A673 (cell line): Measurements from ENCODE around the gene ZDHHC7. TPM values are rescaled to one million over a fixed set of nuclear protein-coding genes. Genes with fewer than 3 reads are reported as not detected.

Experiments
- BruUV-seq: library from RNA; stranded (reverse); fragments of 400-500 nt; replicated peaks from 2 replicates; lab custom pipeline; 2021; lab: Mats Ljungman, UMichigan
- CTCF ChIA-PET: fragments of 300-600 bp; sonication (Branson Sonifier 250); formaldehyde crosslinking; loops from one replicate; lab custom pipeline; 2022; ENCODE audit warnings: antibody characterized with exemption; lab: Charles Lee
- POLR2A ChIA-PET: fragments of 300-600 bp; sonication (Branson Sonifier 250); formaldehyde crosslinking; loops from one replicate; lab custom pipeline; 2022; ENCODE audit warnings: antibody characterized with exemption; ENCODE audit not compliant: low non-redundant PET; lab: Charles Lee
- DNase-seq: peaks from one replicate; pipeline ENCODE4 v3.0.0-alpha.2; 2015; ENCODE audit warnings: low spot score
- H3K27ac ChIP-seq: fragments of 200-600 bp; sonication (generic); 2 replicates; pipeline ENCODE4 v1.5.1; 2016; ENCODE audit warnings: mixed run types, low read depth, mild to moderate bottlenecking, mixed read lengths, antibody characterized with exemption, low read length; ENCODE audit not compliant: poor library complexity, severe bottlenecking
- H3K27me3 ChIP-seq: fragments of 200-600 bp; sonication (generic); replicated peaks from 2 replicates; pipeline ENCODE4 v1.6.1; 2017; ENCODE audit warnings: mixed run types, low read depth, mild to moderate bottlenecking, mixed read lengths, antibody characterized with exemption, low read length; ENCODE audit not compliant: insufficient read depth, poor library complexity
- H3K36me3 ChIP-seq: fragments of 200-600 bp; sonication (generic); 2 replicates; pipeline ENCODE4 v1.6.1; 2016; ENCODE audit warnings: mixed run types, mild to moderate bottlenecking, mixed read lengths, antibody characterized with exemption, low read length; ENCODE audit not compliant: insufficient read depth, poor library complexity, severe bottlenecking
- H3K4me1 ChIP-seq: fragments of 200-600 bp; sonication (generic); 2 replicates; pipeline ENCODE4 v1.6.1; 2017; ENCODE audit warnings: mixed run types, mild to moderate bottlenecking, mixed read lengths, antibody characterized with exemption, low read length; ENCODE audit not compliant: insufficient read depth, poor library complexity, severe bottlenecking
- H3K4me3 ChIP-seq: fragments of 200-600 bp; sonication (generic); 2 replicates; pipeline ENCODE4 v1.5.1; 2016; ENCODE audit warnings: low read depth, mixed run types, mild to moderate bottlenecking, mixed read lengths, low read length; ENCODE audit not compliant: poor library complexity, severe bottlenecking
- H3K9me3 ChIP-seq: fragments of 200-600 bp; sonication (generic); 2 replicates; pipeline ENCODE4 v1.6.1; 2016; ENCODE audit warnings: mixed run types, low read depth, mild to moderate bottlenecking, mixed read lengths, antibody characterized with exemption, low read length; ENCODE audit not compliant: poor library complexity, severe bottlenecking
- EZH2 ChIP-seq: fragments of 200-600 bp; sonication (generic); IDR thresholded peaks from 2 replicates; pipeline ENCODE4 v1.6.1; 2017; ENCODE audit warnings: borderline replicate concordance, low read depth, mild to moderate bottlenecking, mixed read lengths, antibody characterized with exemption, low read length; ENCODE audit not compliant: poor library complexity, severe bottlenecking
- intact Hi-C: fragments of 100-400 bp; cut with micrococcal nuclease; formaldehyde crosslinking; loops from one replicate; pipeline ENCODE4 v1.10.0; 2022; ENCODE audit not compliant: unreplicated experiment
- total RNA-seq: library from RNA; stranded (reverse); gene quantifications from 2 replicates; pipeline ENCODE4 v1.2.3, GENCODE V29; 2021
- TF ChIP-seq, protein P1 (sequence below): fragments of 300-800, 200-600 bp; sonication (generic); conservative IDR thresholded peaks from 2 replicates; pipeline ENCODE4 v1.5.1; 2017; ENCODE audit warnings: low read depth, mild to moderate bottlenecking, antibody characterized with exemption, low read length, moderate library complexity, mixed read lengths

Gene ZDHHC7
- total RNA-seq, 1 experiment from 2014 or later, result 43.5 TPM

DNA sequence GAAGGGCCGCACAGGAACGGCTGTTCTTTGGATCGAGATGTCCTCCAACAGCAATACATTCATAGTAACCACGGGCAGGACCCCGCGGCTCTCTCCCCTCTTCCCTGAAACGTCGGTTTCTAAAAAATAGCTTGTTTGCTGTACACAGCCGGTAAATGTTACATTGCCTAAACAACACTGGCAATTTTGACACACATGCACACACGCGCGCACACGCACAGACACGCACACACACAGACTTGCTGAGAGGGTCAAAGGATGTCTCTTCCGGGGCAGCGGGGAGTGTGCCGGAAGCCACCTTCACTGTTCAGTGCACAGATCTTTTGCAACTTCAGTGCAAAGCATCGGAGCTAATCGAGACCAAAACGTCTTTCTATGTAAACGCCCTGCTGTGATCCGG lies 35.8 kb downstream of the ZDHHC7 start:
- no peak overlapping the region for H3K4me3 ChIP-seq
- peaks cover 46% of the 10 kb centered on the region for H3K36me3 ChIP-seq
- no peaks in the 10 kb centered on the region for H3K27me3 ChIP-seq
- CTCF ChIA-PET, result no interaction called here
- TSS peak; percentile 33 for BruUV-seq
- DNase-seq, result no peak
- no peaks in the 10 kb centered on the region for H3K9me3 ChIP-seq
- intact Hi-C loops, result no loop called here
- H3K27ac ChIP-seq, result no peak overlapping the region
- H3K4me1 ChIP-seq, result no peaks in the 10 kb centered on the region
- TF ChIP-seq EZH2, result no peak
- TF ChIP-seq, protein P1, sequence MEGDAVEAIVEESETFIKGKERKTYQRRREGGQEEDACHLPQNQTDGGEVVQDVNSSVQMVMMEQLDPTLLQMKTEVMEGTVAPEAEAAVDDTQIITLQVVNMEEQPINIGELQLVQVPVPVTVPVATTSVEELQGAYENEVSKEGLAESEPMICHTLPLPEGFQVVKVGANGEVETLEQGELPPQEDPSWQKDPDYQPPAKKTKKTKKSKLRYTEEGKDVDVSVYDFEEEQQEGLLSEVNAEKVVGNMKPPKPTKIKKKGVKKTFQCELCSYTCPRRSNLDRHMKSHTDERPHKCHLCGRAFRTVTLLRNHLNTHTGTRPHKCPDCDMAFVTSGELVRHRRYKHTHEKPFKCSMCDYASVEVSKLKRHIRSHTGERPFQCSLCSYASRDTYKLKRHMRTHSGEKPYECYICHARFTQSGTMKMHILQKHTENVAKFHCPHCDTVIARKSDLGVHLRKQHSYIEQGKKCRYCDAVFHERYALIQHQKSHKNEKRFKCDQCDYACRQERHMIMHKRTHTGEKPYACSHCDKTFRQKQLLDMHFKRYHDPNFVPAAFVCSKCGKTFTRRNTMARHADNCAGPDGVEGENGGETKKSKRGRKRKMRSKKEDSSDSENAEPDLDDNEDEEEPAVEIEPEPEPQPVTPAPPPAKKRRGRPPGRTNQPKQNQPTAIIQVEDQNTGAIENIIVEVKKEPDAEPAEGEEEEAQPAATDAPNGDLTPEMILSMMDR, result no peak
- POLR2A ChIA-PET, result no interaction called here

DNA sequence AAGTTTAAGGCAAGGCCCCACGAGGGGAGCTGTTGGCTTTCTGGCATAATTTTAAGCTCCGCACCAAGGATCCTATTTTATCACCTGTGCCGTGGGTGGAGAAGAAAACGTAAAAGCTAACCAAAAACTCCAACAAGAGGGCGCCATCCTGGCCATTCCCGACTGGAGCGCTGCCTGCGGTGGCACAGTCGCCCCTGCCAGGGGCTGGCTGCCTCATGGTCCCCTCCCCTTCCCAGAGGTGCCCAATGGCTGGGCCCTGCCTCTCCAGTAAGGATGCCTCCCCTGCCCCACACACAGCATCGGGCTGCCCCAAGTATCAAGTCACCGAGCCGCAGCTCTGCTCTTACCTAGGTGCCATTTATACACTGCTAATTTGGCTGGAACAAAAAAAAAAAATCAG lies 36.3 kb downstream of the ZDHHC7 start:
- ChIA-PET CTCF (no interaction called here), POLR2A (no interaction called here)
- Histone ChIP-seq H3K27me3 (no peaks in the 10 kb centered on the region), H3K9me3 (no peaks in the 10 kb centered on the region), H3K27ac (no peak overlapping the region), H3K4me3 (no peak overlapping the region), H3K36me3 (peaks cover 46% of the 10 kb centered on the region), H3K4me1 (no peaks in the 10 kb centered on the region)
- intact Hi-C loops, result no loop called here
- no peak for DNase-seq
- TF ChIP-seq, protein P1, result no peak
- no peak for TF ChIP-seq EZH2
- no TSS peak for BruUV-seq

GRCh38 chr16:84973776-84974523 lies 37.4 kb downstream of the ZDHHC7 start:
- TF ChIP-seq, protein P1, result no peak
- no peak for TF ChIP-seq EZH2
- Histone ChIP-seq H3K4me3 (no peak overlapping the region), H3K27ac (no peak overlapping the region), H3K36me3 (peaks cover 41% of the 10 kb centered on the region), H3K27me3 (no peaks in the 10 kb centered on the region), H3K9me3 (no peaks in the 10 kb centered on the region), H3K4me1 (no peaks in the 10 kb centered on the region)
- POLR2A ChIA-PET, result no interaction called here
- intact Hi-C loops, result loop anchor here (5.0 kb wide), 3 partner anchors 47 to 352 kb away; no protein-coding TSS in a partner anchor
- CTCF ChIA-PET, result no interaction called here
- no TSS peak for BruUV-seq
- DNase-seq, result no peak
